Esophagus muscularis mucosa (tissue), 3 donors: ENCODE data around the gene MAFG.

ENCODE experiments used
- CTCF ChIP-seq, 3 experiments: fragments of 200-600 bp in 2 of 3; fragments of 450-650 bp in 1 of 3; sonication (generic) in 2 of 3; IDR thresholded peaks; one replicate each; pipeline ENCODE4 v1.5.1; 2017 to 2019; ENCODE audit warnings: antibody characterized with exemption in 3 of 3, mild to moderate bottlenecking in 2 of 3, moderate library complexity in 1 of 3
- POLR2A ChIP-seq: fragments of 450-650 bp; IDR thresholded peaks from one replicate; pipeline ENCODE4 v1.6.1; 2017; ENCODE audit warnings: antibody characterized with exemption, moderate library complexity, mild to moderate bottlenecking, low read depth
- POLR2AphosphoS5 ChIP-seq, 2 donors: sonication (generic); formaldehyde crosslinking; IDR thresholded peaks; one replicate each; pipeline ENCODE4 v1.6.1; 2017; ENCODE audit warnings: antibody characterized with exemption in 2 of 2

GRCh38 chr17:81932333-81932983, 4.9 kb upstream of the MAFG start:
- TF ChIP-seq POLR2A (no peak), CTCF (IDR thresholded peaks at IDR 0.05) (no peak), POLR2AphosphoS5 (IDR thresholded peaks at IDR 0.05) (no peak)
